IPS-18a (cell line): ENCODE data around the gene HABP2.

Experiments
- H3K27ac ChIP-seq: one replicate; pipeline ENCODE4 v1.5.1; 2013; ENCODE audit warnings: low read length
- H3K27me3 ChIP-seq: one replicate; pipeline ENCODE4 v1.6.1; 2013; ENCODE audit warnings: mild to moderate bottlenecking, low read length; ENCODE audit not compliant: control insufficient read depth, insufficient read depth
- H3K36me3 ChIP-seq: one replicate; pipeline ENCODE4 v1.6.1; 2013; ENCODE audit warnings: low read depth, low read length; ENCODE audit not compliant: control insufficient read depth
- H3K4me1 ChIP-seq: one replicate; pipeline ENCODE4 v1.6.1; 2013; ENCODE audit warnings: low read depth, low read length; ENCODE audit not compliant: control insufficient read depth
- H3K4me3 ChIP-seq: one replicate; pipeline ENCODE4 v1.5.1; 2013; ENCODE audit warnings: low read length
- H3K9ac ChIP-seq: one replicate; pipeline ENCODE4 v1.6.1; 2013; ENCODE audit warnings: mild to moderate bottlenecking, low read length, moderate library complexity
- H3K9me3 ChIP-seq: one replicate; pipeline ENCODE4 v1.6.1; 2013; ENCODE audit warnings: low read depth, low read length; ENCODE audit not compliant: control insufficient read depth

HABP2 gene

DNA sequence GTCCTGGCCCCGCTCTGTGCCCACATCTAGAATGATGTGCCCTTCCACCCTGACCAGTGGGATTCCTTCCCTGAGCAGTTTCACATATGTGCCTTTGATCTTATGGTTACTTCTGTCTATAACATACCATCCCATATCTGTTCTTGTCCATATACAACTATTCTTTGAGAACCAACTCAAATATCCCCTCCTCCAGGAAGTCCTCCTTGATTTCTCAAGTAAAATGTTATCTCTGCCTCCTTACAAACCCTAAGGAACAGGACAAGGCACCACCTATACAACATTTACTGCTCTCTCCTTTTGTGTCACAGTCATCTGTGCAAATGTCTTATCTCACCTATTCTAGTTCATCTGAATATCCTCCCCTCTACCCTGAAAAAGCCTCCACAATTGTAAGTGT is 28.2 kb downstream of the HABP2 start:
- no peaks in the 10 kb centered on the region for H3K27me3 ChIP-seq
- no peak overlapping the region for H3K9ac ChIP-seq
- no peaks in the 10 kb centered on the region for H3K4me1 ChIP-seq
- H3K36me3 ChIP-seq = no peaks in the 10 kb centered on the region
- H3K27ac ChIP-seq = no peak overlapping the region
- no peaks in the 10 kb centered on the region for H3K9me3 ChIP-seq
- H3K4me3 ChIP-seq = no peak overlapping the region

DNA sequence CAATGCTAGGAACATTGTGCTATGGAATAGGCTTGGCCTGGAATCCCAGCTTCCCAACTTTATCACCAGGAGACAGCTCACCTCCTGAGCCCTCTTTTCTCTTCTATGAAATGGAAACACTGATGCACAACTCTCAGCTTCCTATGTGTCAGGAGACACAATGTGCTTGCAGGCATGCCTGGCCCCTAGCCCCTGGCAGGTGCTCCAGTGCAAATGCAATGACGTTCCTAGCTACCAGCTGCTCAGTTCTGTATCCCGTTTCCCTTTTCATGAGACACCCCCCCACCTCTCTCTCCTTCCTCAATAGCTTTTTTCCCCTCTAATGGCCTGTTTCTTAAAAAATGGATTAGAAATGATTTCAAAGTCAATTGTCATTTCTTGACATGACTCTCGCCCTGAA is 30.7 kb downstream of the HABP2 start:
- H3K9me3 ChIP-seq = no peaks in the 10 kb centered on the region
- H3K4me1 ChIP-seq = no peaks in the 10 kb centered on the region
- no peak overlapping the region for H3K9ac ChIP-seq
- no peak overlapping the region for H3K4me3 ChIP-seq
- H3K27ac ChIP-seq = no peak overlapping the region
- no peaks in the 10 kb centered on the region for H3K36me3 ChIP-seq
- H3K27me3 ChIP-seq = no peaks in the 10 kb centered on the region

DNA sequence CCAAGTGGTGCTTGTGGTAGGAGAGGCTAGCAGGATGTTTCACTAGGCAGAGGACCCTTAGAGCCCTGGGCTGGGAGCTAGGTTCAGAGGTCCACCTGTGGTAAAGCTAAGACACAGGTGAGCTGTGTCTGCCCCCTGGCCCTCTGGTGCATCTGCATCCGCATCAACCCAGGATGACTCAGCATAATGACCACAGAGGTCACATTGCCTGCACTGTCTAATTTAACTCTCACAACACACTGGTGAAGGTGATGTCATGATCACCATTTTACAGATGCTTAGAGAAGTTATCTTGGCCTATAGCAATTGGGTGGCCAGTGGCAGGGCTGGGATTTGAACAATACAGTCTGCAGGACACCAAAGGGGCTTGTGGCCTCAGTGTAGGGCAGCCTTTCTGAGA is 33.1 kb downstream of the HABP2 start:
- no peaks in the 10 kb centered on the region for H3K4me1 ChIP-seq

DNA sequence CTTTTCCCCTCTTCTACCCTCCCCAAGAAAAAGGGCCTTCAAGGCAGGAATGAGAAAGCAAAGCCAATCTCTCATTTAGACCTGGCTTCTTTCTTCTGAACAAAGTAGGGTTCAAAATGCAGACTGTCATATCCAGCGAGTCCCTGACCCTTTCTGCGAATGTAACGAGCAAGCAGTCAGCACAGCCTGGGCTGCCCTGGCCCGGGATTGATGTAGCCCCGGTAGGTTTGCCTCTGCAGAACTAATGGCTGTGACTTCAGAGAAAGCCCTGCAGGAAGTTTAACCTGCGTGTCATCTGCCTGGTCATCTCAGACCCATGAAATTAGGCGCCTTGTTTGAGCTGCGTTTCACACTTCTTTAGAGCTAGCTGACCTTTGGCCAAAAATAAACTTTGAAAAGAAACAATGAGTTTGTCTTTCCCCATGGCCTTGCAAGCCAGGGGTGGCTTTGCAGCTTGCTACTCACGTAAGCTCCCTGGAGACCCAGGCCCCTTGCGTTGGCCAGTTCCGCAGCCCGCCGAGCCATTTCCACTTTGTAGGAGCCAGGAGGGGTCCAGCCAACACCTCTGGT is 36.4 kb downstream of the HABP2 start:
- Histone ChIP-seq H3K36me3 (no peaks in the 10 kb centered on the region), H3K9ac (no peak overlapping the region), H3K27ac (no peak overlapping the region), H3K4me1 (no peaks in the 10 kb centered on the region), H3K9me3 (no peaks in the 10 kb centered on the region), H3K27me3 (no peaks in the 10 kb centered on the region), H3K4me3 (no peak overlapping the region)

More for the DNA sequence above, 33.1 kb downstream of the HABP2 start:
- H3K9me3 ChIP-seq = no peaks in the 10 kb centered on the region
- H3K9ac ChIP-seq = no peak overlapping the region
- no peak overlapping the region for H3K27ac ChIP-seq
- H3K4me3 ChIP-seq = no peak overlapping the region
- H3K36me3 ChIP-seq = no peaks in the 10 kb centered on the region
- no peaks in the 10 kb centered on the region for H3K27me3 ChIP-seq

DNA sequence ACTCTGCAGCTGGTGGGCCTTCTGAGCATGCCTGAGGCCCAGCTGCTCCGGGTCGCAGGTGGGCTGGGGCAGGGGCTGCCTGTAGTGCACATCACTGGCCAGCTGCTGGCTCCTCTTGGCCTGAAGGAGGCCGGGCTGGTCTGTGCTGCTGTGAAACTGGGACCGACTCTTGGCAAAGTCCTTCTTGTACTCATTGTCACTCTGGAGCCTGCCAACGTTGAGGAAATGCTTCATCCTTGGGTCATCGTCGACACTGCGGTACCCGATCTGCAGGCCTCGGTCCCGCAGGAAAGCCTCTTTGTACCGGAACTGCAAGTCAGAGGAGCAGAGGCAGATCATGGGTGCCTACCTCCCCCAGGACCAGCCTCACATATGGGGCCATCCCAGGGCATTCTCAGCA is 37.7 kb downstream of the HABP2 start:
- H3K9ac ChIP-seq = no peak overlapping the region
- no peak overlapping the region for H3K27ac ChIP-seq
- no peaks in the 10 kb centered on the region for H3K27me3 ChIP-seq
- no peaks in the 10 kb centered on the region for H3K9me3 ChIP-seq
- no peak overlapping the region for H3K4me3 ChIP-seq
- no peaks in the 10 kb centered on the region for H3K36me3 ChIP-seq
- H3K4me1 ChIP-seq = no peaks in the 10 kb centered on the region

DNA sequence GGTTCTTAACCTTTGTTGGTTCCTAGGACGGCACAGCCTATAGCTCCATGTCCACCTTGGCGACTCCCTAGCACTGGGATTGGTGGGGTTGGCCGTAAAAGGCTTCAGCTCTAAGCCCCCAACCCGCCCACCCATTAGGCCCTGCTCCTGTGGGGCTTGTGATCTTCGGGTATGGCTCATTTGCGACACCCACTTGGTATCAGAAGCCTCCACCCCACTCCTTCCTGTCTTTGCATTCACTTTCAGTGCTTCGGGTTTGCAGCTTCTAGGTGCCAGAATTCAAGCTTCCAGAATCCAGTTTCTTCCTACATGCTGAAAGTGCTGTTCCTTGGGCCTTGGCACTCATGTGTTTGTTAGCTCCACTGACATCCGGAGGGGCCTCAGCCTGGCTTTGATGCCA is 39.5 kb downstream of the HABP2 start:
- H3K4me3 ChIP-seq = no peak overlapping the region
- H3K27me3 ChIP-seq = no peaks in the 10 kb centered on the region
- H3K36me3 ChIP-seq = no peaks in the 10 kb centered on the region

DNA sequence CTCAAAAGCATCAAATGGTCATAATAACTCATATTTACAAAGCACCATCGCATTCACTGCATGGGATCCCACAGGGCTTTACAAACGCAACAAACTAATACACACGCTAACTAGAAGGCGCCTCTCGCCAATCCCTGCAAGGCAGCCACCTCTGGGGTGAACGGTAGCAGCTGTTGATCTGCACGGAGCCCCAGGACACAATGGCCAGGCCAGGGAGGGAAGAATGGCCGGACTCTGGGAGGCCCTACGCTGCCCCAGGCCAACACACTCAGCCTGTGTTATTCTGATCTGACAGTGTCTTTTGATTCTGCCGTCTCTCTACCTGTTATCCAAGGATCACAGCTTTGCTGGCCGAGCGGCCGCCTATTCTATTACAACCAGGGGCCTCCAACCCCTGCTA is 41.8 kb downstream of the HABP2 start:
- no peak overlapping the region for H3K4me3 ChIP-seq
- no peaks in the 10 kb centered on the region for H3K4me1 ChIP-seq
- H3K36me3 ChIP-seq = no peaks in the 10 kb centered on the region
- H3K27me3 ChIP-seq = no peaks in the 10 kb centered on the region
- no peak overlapping the region for H3K27ac ChIP-seq
- H3K9ac ChIP-seq = no peak overlapping the region
- H3K9me3 ChIP-seq = no peaks in the 10 kb centered on the region

More for the DNA sequence above, 39.5 kb downstream of the HABP2 start:
- no peak overlapping the region for H3K27ac ChIP-seq
- H3K9me3 ChIP-seq = no peaks in the 10 kb centered on the region
- H3K9ac ChIP-seq = no peak overlapping the region
- no peaks in the 10 kb centered on the region for H3K4me1 ChIP-seq

DNA sequence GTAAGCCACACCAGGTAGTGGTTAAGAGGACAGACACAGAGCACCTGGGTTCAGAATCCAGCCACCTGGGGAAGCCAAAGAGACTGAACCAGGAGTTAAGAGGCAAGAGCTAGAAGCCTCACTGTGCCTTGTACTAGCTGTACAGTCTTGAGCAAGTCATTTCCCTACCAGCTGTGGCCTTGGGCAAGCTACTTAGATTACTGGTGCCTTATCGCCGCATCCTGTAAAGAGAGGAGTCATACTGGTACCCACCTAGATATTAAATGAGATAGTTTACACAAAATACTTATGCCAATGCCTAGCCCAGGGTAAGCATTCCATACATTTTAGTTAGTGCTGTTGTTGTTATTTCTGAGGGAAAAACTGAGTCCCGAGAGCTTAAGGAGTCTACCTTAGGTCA is 47.7 kb downstream of the HABP2 start:
- no peaks in the 10 kb centered on the region for H3K36me3 ChIP-seq
- no peaks in the 10 kb centered on the region for H3K27me3 ChIP-seq
- H3K4me1 ChIP-seq = no peaks in the 10 kb centered on the region
- no peaks in the 10 kb centered on the region for H3K9me3 ChIP-seq
- H3K9ac ChIP-seq = no peak overlapping the region
- no peak overlapping the region for H3K4me3 ChIP-seq
- H3K27ac ChIP-seq = no peak overlapping the region

DNA sequence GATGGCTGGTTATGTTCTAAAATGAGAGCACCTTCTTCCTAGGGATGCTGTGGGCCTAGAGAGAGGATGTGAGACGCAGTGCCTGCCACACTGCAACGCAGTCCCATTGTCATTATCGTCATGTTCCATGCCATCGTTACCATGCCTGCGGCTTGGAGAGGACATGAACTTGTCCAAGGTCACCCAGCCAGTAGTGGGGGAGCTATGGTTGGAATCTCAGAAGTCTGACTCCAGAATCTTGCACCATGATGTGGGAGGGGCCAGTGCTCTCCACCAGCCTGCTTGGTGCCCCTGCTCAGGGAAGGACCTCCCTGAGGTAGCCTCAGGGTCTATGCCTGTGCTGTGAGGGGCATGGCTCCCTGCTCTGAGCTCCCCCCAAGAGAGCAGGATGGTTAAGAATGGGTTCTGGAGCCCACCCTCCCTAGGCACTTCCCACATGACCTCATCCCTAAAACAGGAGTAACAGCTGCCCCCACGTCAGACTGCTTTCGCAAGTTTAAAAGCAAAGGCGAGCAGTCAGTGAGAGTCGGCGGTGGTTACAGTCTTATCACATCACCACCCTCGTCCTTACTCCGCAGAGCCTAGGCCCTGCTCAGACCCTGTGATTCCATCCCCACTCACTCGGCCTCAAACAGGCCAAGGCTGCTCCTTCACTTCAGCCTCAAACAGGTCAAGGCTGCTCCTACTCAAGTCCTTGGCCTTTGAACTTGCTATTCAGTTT is 50.4 kb downstream of the HABP2 start:
- no peak overlapping the region for H3K27ac ChIP-seq
- H3K4me1 ChIP-seq = no peaks in the 10 kb centered on the region
- no peak overlapping the region for H3K9ac ChIP-seq
- H3K27me3 ChIP-seq = no peaks in the 10 kb centered on the region
- no peaks in the 10 kb centered on the region for H3K9me3 ChIP-seq
- no peaks in the 10 kb centered on the region for H3K36me3 ChIP-seq
- H3K4me3 ChIP-seq = no peak overlapping the region

DNA sequence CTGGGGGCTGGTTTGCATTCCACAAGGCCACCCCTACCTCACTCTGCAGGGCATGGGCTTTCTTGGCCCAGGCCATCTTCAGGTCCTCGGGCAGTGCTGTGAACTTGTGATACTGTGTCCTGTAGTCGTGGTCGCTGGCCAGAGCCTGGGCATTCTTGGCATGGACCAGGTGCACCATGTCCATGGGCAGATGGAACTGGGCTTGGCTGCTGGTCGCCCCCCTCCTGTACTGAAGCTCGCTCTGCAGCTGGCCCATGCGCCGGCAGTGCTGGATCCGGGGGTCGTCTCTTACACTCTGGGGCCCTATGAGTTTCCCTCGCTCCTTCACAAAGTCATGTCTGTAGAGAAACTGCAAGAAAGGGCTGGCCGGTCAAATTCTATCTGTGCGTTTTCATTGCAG is 51.7 kb downstream of the HABP2 start:
- Histone ChIP-seq H3K36me3 (no peaks in the 10 kb centered on the region), H3K27ac (no peak overlapping the region), H3K4me3 (no peak overlapping the region), H3K9me3 (no peaks in the 10 kb centered on the region), H3K9ac (no peak overlapping the region), H3K27me3 (no peaks in the 10 kb centered on the region), H3K4me1 (no peaks in the 10 kb centered on the region)

DNA sequence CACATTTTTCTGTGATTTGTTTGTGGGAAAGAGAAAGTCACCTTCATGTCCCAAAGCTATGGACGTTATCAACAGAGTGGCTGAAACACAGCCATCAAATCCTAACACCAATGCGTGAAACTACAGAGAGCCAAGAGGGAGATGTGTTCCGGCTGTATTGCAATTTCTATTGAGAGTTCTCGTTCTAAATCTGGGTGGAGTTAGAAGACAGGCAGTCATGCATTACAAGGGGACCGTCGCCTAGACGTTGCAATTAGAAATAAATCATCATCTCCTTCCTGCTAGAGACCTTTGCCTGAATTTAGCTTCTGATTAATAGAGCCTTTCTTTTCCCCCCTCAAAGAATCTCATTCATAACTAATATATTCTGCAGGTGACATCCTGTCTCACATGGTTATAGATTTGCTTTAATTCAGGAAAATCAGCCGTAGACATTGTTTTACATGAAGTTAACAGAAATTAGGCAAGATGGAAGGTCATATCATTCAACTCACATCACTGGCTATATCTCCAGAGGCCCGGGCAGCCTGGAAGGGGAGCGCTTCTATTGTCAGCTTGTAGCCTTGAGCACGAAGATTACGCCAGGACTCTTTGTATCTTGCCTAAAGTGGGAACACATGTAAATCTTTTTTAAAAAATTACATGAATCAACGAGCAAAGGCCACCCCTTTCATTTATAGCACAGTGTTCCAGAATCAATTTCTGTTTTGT is 52.6 kb downstream of the HABP2 start:
- Histone ChIP-seq H3K9me3 (no peaks in the 10 kb centered on the region), H3K27ac (no peak overlapping the region), H3K9ac (no peak overlapping the region), H3K27me3 (no peaks in the 10 kb centered on the region), H3K4me3 (no peak overlapping the region), H3K36me3 (no peaks in the 10 kb centered on the region), H3K4me1 (no peaks in the 10 kb centered on the region)

DNA sequence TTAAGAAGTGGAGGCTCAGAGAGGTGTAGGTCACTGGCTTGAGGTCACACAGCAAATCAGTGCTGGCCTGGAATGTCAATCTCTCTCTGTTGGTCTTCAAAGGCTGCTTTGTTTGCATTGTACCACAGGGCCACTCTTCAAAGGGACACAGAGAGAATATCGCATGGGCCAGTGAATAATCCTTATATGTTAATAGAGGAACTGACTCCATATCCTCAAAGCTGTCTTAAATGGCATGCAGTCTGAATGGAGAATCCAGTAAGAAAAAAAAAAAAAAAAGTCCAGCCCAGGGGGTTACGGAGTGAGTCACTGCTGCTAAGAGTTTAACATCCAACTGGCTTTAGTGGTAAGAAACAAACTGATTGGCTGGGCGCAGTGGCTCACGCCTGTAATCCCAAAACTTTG is 56.9 kb downstream of the HABP2 start:
- Histone ChIP-seq H3K27ac (no peak overlapping the region), H3K9ac (no peak overlapping the region), H3K4me3 (no peak overlapping the region), H3K4me1 (peaks cover 13% of the 10 kb centered on the region), H3K9me3 (no peaks in the 10 kb centered on the region), H3K27me3 (peaks cover 10% of the 10 kb centered on the region), H3K36me3 (no peaks in the 10 kb centered on the region)
